ENCODE measurements around the gene NACAD.

The NACAD gene

DNA sequence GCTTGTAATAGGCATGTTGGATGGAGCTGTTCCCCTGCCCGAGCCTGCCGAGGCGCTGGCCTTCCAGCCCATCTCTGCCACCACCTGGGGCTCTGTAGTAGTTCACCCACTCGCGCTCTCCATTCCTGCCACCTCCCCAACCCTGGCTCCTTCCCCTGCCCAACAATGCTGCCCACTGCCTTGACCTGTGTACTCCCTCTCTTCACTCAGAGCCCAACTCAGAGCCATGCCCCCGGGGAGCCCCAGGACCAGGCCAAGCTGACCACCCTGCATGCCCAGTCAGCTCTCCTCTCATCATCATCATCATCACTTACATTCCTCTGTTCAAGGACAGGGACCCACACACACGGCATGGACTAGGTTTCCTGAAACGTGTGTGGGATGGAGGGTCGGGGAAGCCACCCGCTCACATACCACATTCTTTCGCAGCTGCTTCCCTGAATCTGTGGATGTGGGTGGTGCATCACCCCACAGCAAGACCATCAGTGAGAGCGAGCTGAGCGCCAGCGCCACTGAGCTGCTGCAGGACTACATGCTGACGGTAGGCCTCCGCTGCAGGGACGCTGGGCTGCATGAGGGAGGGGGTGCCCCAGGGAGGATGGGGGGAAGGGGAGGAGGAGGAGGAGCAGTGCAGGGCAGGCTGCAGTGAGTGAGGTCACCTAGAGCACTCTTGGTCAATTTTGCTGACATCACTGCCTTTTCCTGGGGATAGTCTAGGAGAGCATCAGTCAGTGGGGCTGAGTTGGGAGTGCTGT lies 15.6 kb downstream of the NACAD start:
- no peak for DNase-seq

DNA sequence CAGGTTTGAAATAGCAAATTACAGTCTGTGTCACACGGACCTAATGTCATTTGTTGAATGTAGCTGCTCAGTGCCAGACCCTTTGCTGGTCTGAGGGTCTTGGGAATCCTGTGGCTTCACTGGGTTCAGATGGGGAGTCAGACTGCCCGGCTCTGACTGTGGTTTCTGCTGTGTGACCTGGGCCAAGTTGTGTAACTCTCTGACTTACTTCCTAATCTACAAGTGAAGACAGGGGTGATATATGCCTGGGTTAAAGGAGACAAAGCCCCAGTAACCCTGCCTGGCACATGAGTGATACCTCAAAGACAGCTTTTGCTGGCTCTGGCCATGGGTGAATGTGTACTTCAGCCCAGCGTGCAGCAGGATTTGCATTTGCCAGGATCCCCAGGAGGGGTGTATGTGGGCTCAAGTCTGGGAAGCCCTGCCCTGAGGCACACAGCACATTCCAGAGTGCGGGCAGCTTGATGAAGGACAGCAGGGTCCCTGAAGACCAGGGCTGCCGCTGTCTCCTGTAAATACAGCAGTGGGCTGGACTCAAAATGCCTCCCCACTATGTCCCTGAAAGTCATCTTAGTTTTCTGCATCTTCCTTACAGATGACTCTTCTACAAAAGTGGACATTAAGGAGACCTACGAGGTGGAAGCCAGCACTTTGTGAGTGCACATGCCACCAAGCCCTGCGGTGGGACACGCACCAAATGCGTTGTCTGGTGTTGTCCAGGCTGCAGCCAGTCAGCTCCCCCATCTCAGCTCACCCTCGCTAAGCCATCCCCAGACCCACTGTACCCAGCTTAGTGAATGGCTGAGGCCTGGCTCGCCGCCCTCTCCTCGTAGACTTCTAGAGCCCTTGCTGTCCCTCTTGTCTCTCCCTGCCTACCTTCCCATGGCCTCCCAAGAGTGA lies 16.4 kb downstream of the NACAD start:
- no peak for DNase-seq

DNA sequence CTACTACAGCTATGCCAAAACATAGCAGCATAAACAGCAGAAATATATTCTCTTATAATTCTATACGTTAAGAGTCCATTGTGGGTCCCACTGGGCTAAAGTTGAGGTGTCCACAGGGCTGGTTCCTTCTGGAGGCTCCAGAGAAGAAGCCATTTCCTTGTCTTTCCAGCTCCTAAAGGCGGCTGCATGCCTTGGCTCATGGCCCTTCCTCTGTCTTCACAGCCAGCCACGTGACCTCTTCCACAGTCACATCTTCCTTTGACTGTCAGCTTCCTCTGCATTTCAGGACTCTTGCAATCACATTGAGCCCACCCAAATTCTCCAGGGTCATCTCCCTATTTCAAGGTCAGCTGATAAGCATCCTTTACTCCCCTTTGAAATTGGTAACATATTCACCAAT lies 17.2 kb downstream of the NACAD start:
- DNase-seq, result no peak

GRCh38 chr7:45070254-45070642 lies 18.5 kb downstream of the NACAD start:
- DNase-seq, result no peak

GRCh38 chr7:45069444-45070253 lies 19.1 kb downstream of the NACAD start:
- no peak for DNase-seq

- no peak for DNase-seq
Observed at GRCh38 chr7:45068236-45069023, 20.3 kb downstream of the NACAD start.

DNA sequence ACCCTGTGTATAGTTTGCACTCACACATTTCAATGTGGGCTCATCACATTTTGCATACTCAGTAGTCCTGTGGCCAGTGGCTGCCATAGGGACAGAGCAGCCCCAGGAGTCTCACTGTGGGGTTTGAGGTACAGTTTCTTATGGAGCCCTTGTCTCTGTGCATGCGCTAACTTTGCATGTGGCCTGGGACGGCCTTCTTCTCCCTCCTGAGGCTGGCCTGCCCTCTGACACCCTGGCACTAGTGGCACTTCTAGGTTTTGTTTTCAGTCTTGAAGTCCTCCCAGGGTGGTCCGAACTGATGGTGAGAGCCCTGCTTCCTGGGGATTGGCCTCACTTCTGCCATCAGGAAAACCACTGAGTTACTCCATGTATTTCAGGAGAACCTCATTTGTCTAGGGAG lies 21.2 kb downstream of the NACAD start:
- DNase-seq, result no peak

- no peak for DNase-seq
Observed at GRCh38 chr7:45066409-45066808, 22.4 kb downstream of the NACAD start.

GRCh38 chr7:45065031-45065995 lies 23.5 kb downstream of the NACAD start:
- DNase-seq, result no peak

DNA sequence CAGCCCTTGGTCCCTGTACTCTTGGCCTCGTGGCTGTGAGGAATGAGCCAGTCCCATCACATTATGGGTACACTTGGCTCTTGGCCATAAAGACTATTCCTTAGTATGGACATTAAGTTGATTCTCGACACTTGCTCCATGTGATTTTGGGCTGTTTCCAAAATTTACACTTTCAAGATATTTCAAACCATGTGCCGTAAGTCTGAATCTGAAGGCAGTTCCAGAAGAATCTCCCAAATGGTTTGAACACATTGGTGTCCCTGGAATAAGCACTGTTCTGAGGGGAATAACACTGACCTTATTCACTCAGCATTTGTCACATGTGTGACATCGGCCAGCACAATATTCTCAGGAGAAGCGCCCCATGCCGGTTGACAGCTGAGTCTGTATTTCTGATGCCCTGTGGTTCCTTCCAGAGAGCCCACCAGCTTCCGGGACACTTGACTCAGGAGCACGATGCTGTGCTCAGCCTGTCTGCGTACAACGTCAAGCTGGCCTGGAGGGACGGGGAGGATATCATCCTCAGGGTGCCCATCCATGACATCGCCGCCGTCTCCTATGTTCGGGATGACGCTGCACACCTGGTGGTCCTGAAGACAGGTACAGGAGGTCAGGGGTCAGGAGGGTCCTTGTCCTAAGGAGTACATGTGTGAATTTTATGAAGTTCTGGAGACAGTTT lies 24.6 kb downstream of the NACAD start:
- DNase-seq, result no peak

DNA sequence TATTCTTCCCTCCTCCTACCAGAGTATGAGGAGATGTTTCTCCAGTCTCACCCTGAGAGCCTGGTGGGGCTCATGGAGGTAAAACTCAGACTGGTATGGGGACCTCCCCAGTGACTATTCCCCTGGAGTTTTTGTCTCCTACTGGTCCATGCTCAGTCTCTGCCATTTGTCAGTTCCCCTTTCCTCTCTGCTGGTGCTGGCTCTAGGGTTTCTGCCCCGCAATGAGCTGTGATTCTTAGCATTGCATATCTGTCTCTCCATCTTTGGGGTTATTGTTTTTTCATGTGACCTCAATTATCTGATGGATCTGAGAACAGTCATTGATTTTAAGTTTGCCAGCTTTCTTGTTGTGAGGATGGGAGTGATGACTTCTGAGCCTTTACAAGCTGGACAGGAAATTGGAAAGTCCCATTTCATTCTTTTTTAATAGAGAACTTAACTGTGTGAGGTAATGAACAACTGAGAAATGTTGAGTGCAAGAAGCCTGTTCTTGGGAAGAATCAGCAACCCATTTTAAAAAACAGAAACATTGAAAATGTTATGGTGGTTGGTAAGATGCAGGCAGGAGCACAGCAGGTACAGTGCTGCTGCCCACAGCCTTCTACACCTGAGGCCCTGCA lies 26.9 kb downstream of the NACAD start:
- DNase-seq, result no peak

DNA sequence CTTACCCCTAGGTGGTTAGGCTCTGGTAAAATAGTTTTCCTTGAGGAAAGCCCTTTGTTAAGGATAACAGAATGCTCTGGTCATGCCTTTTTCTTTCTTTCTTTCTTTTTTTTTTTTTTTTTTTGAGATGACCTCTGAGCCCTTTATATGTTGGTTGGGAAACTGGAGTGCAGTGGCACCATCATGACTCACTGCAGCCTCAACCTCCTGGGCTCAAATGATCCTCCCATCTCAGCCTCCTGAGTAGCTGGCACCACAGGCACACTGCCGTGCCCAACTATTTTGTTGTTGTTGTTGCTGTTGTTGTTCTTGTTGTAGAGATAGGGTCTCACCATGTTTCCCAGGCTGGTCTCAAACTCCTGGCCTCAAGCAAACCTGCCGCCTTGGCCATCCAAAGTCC lies 27.4 kb downstream of the NACAD start:
- DNase-seq, result no peak

DNA sequence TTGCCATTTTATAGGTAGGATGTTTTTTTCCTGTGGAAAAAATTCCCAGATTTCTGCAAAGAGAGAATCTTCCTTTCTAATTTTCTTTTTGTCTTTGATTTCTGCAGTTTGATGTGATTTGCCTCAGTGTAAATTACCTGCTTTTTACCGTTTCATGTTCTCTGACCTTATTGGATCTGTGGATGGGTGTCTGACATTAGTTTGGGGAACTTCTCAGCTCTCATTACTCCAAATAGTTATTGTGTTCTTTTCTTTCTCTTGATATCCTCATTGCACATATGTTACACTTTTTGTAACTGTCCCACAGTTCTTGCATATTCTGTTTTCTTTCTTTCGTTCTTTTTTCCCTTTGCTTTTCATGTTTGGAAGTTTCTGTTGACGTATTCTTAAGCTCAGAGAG lies 28.5 kb downstream of the NACAD start:
- no peak for DNase-seq

DNA sequence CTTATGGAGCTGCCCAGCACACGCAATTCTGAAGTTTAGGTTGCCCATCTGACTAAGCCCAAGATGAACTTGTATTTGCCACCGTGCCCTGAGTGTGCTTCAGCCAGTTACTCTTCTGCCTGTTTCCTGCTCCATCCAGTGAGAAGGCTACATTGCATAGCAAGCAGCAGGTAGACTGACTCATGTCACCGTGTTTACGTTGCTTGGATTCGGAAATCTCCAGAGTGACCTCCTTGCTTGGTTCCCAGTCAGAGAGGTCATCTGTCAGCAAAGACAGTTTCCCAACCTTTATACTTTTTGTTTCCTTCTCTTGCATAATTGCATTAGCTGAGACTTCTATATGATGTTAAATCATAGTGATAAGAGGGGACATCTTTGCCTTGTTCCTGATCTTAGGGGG lies 30.9 kb downstream of the NACAD start:
- DNase-seq, result no peak

DNA sequence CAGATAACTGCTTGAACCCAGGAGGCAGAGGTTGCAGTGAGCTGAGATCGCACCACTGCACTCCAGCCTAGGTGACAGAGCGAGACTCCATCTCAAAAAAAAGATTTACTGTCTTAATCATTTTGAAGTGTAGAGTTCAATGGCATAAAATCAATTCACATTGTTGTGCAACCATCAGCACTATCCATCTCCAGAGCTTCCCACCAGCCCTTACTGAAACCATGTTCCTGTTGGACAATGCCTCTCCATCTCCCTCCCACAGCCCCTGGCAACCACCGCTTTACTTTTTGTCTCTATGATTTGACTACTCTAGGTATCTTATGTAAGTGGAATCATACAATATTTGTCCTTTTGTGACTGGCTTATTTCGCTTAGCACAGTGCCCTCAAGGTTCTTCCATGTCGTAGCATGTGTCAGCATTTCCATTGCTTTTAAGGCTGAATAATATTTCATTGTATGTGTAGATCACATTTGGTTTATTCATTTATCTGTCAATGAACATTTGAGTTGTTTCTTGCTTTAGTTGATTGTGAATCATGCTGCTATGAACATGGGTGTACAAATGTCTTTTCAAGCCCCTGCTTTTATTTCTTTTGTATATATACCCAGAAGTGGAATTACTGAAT lies 33.1 kb downstream of the NACAD start:
- DNase-seq, result no peak

DNA sequence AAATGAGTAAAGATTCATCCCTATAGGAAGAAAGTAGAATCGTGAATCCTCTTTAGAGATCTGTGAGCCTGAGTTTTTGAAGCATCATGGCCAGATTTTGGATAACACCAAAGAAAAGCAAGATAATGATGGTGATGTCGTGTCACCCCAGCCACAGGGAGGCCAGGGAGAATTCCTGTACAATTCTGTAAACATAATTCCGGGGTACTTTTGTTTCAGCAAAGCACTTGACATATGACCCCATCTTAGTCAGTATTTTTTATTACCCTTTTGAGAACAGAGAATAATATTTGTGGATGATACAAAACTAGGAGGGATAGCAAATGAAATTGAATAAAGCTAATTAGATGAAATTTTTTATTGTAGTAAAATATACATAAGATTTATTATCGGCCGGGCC lies 33.8 kb downstream of the NACAD start:
- no peak for DNase-seq

- no peak for DNase-seq
Observed at GRCh38 chr7:45054442-45054841, 34.3 kb downstream of the NACAD start.

- DNase-seq, result no peak
Observed at GRCh38 chr7:45053941-45054340, 34.8 kb downstream of the NACAD start.

GRCh38 chr7:45053401-45053800 lies 35.4 kb downstream of the NACAD start:
- no peak for DNase-seq

GRCh38 chr7:45052011-45052410 lies 36.8 kb downstream of the NACAD start:
- no peak for DNase-seq

Data from CD4-positive, alpha-beta T cell treated with Interleukin-17A for 4 hours (primary cell).